HepG2 (cell line): Measurements from ENCODE around the gene RPTN. TPM values are rescaled to one million over a fixed set of nuclear protein-coding genes. Genes with fewer than 3 reads are reported as not detected.

ENCODE experiments used
- ATAC-seq: fragments of 200-7000 bp; cut with Tn5 transposase; 3 replicates; pipeline ENCODE4 v1.9.1; 2020; ENCODE audit warnings: mild to moderate bottlenecking, moderate library complexity
- BruUV-seq: library from RNA; stranded (reverse); fragments of 400-500 nt; replicated peaks from 2 replicates; lab custom pipeline; 2021; lab: Mats Ljungman, UMichigan
- CTCF ChIA-PET: fragments of 300-600 bp; formaldehyde crosslinking; extraction: SDS; loops from one replicate; lab custom pipeline; 2021; ENCODE audit warnings: low total read pairs, inconsistent platforms, low intra/inter-chr PET ratio; lab: Yijun Ruan, JAX
- POLR2A ChIA-PET: fragments of 350-600 bp; sonication (Branson Sonifier 250); formaldehyde crosslinking; loops from one replicate; lab custom pipeline; 2020; ENCODE audit warnings: antibody characterized with exemption, inconsistent platforms; lab: Yijun Ruan, JAX
- DNase-seq: peaks from one replicate; pipeline ENCODE4 v3.0.0-alpha.2; 2015; ENCODE audit warnings: low spot score
- FAIRE-seq: peaks from 3 replicates; lab custom pipeline; 2011; peaks lifted over from hg19 to GRCh38; lab: Jason Lieb, UNC
- H2AFZ ChIP-seq: one replicate; pipeline ENCODE4 v1.6.1; 2011; ENCODE audit warnings: low read length, inconsistent platforms
- H3K27ac ChIP-seq: fragments of 300-600 bp; 3 replicates; pipeline ENCODE4 v1.8.0; 2011; ENCODE audit warnings: mixed run types, mild to moderate bottlenecking, mixed read lengths, low read length, inconsistent platforms; ENCODE audit not compliant: insufficient read depth; ENCODE audit errors: extremely low read length
- H3K27me3 ChIP-seq, 2 experiments: fragments of 200-600 bp in 1 of 2; 2 replicates in 1 of 2; 3 replicates in 1 of 2; pipeline versions ENCODE4 v1.6.0 to v1.8.0; 2011; ENCODE audit warnings: low read length in 2 of 2, mild to moderate bottlenecking in 2 of 2, moderate library complexity in 2 of 2, inconsistent platforms in 1 of 2; ENCODE audit not compliant: insufficient read depth in 2 of 2, control insufficient read depth in 1 of 2
- H3K36me3 ChIP-seq, 2 experiments: fragments of 200-600 bp in 1 of 2; replicated peaks in 1 of 2; 2 replicates in 1 of 2; 3 replicates in 1 of 2; pipeline versions ENCODE4 v1.5.1 to v1.8.0; 2011; ENCODE audit warnings: low read length in 2 of 2, inconsistent platforms in 1 of 2; ENCODE audit not compliant: insufficient read depth in 2 of 2, control insufficient read depth in 1 of 2
- H3K4me1 ChIP-seq: 2 replicates; pipeline ENCODE4 v1.5.1; 2012; ENCODE audit warnings: low read length, inconsistent platforms; ENCODE audit not compliant: insufficient read depth
- H3K4me2 ChIP-seq: 2 replicates; pipeline ENCODE4 v1.6.0; 2011; ENCODE audit warnings: low read depth, low read length, inconsistent platforms
- H3K4me3 ChIP-seq, 3 experiments: fragments of 200-600 bp in 1 of 3; sonication (generic), shearing (Covaris generic) in 1 of 3; replicated peaks in 1 of 3; 2 replicates each; pipeline ENCODE4 v1.5.1; 2011 to 2016; ENCODE audit warnings: low read length in 3 of 3, inconsistent platforms in 2 of 3, low read depth in 2 of 3, mild to moderate bottlenecking in 2 of 3, control low read depth in 1 of 3, mixed read lengths in 1 of 3; ENCODE audit not compliant: insufficient read depth in 1 of 3
- H3K79me2 ChIP-seq: one replicate; pipeline ENCODE4 v1.6.1; 2011; ENCODE audit warnings: low read length, inconsistent platforms; ENCODE audit not compliant: insufficient read depth
- H3K9ac ChIP-seq: 2 replicates; pipeline ENCODE4 v1.6.0; 2011; ENCODE audit warnings: mild to moderate bottlenecking, low read depth, low read length, inconsistent platforms; ENCODE audit not compliant: insufficient read depth
- H3K9me3 ChIP-seq: 2 replicates; pipeline ENCODE4 v1.5.1; 2012; ENCODE audit warnings: mild to moderate bottlenecking, low read length
- H4K20me1 ChIP-seq: 2 replicates; pipeline ENCODE4 v1.6.0; 2011; ENCODE audit warnings: inconsistent platforms, mild to moderate bottlenecking, low read length, moderate library complexity; ENCODE audit not compliant: insufficient read depth
- GZF1 ChIP-seq: sonication (generic); formaldehyde crosslinking; IDR thresholded peaks from 2 replicates; pipeline ENCODE4 v1.5.1; 2020; ENCODE audit warnings: mild to moderate bottlenecking, missing genetic modification reagents
- HCFC1 ChIP-seq: fragments of 150-350 bp; IDR thresholded peaks from 2 replicates; pipeline ENCODE4 v1.6.1; 2014; ENCODE audit warnings: low read depth, low read length
- MTA1 ChIP-seq: sonication (generic); formaldehyde crosslinking; IDR thresholded peaks from 2 replicates; pipeline ENCODE4 v1.4.0; 2020; ENCODE audit warnings: missing genetic modification reagents, mild to moderate bottlenecking, borderline replicate concordance
- RFXAP ChIP-seq: sonication (generic); formaldehyde crosslinking; IDR thresholded peaks from 2 replicates; pipeline ENCODE4 v1.4.0; 2020; ENCODE audit warnings: missing genetic modification reagents, borderline replicate concordance
- ZNF263 ChIP-seq: sonication (generic); formaldehyde crosslinking; IDR thresholded peaks from 2 replicates; pipeline ENCODE4 v1.4.0; 2020; ENCODE audit warnings: missing genetic modification reagents
- ZNF333 ChIP-seq: sonication (generic); formaldehyde crosslinking; IDR thresholded peaks from 2 replicates; pipeline ENCODE4 v1.4.0; 2020; ENCODE audit warnings: mild to moderate bottlenecking, missing genetic modification reagents, borderline replicate concordance
- ZSCAN22 ChIP-seq: sonication (generic); formaldehyde crosslinking; IDR thresholded peaks from 2 replicates; pipeline ENCODE4 v1.4.0; 2020; ENCODE audit warnings: mild to moderate bottlenecking, missing genetic modification reagents
- WGBS: methylation state at CpG from one replicate; pipeline ENCODE4 v1.1.6; 2017; ENCODE audit warnings: low lambda C conversion rate; 5-methylcytosine and 5-hydroxymethylcytosine counted together
- in situ Hi-C: cut with HindIII; loops from 2 replicates; pipeline ENCODE4 v1.10.0; 2017; ENCODE audit warnings: low pct_unique_long_range_greater_than_20kb; ENCODE audit not compliant: extremely low pct_ligation_motif_present
- intact Hi-C: fragments of 100-400 bp; cut with micrococcal nuclease; formaldehyde crosslinking; loops from one replicate; pipeline ENCODE4 v1.10.0; 2022; ENCODE audit not compliant: unreplicated experiment
- polyA plus RNA-seq, 8 experiments: library from polyadenylated mRNA; depleted of rRNA in 3 of 8; stranded (reverse) in 7 of 8; unstranded in 1 of 8; fragments of >200 nt; fragmentation: Illumina TruSeq in 4 of 8; extraction: Trizol in 4 of 8; gene quantifications; 2 replicates each; pipeline versions ENCODE4 v1.2.1 to v1.2.3, GENCODE V29; 2011 to 2016; ENCODE audit warnings: low read depth in 4 of 8, missing spikeins in 1 of 8, mixed read lengths in 1 of 8; ENCODE audit not compliant: insufficient read depth in 1 of 8
- total RNA-seq, 5 experiments: library from RNA; depleted of rRNA; stranded (reverse); fragments of >200 nt; fragmentation: Illumina TruSeq; extraction: Trizol; gene quantifications; 2 replicates each; pipeline ENCODE4 v1.2.3, GENCODE V29; 2016; ENCODE audit warnings: low read depth in 1 of 5
- TF ChIP-seq, protein P1 (sequence below): sonication (generic); formaldehyde crosslinking; IDR thresholded peaks from 2 replicates; pipeline ENCODE4 v1.4.0; 2020; ENCODE audit warnings: mild to moderate bottlenecking, low read depth, missing genetic modification reagents
- TF ChIP-seq, protein P2 (sequence below): sonication (generic); formaldehyde crosslinking; IDR thresholded peaks from 2 replicates; pipeline ENCODE4 v1.4.0; 2020; ENCODE audit warnings: low read depth, missing genetic modification reagents
- TF ChIP-seq, protein P3 (sequence below): sonication (generic); formaldehyde crosslinking; IDR thresholded peaks from 2 replicates; pipeline ENCODE4 v1.4.0; 2020; ENCODE audit warnings: missing genetic modification reagents
- TF ChIP-seq, protein P4 (sequence below): sonication (generic); formaldehyde crosslinking; IDR thresholded peaks from 2 replicates; pipeline ENCODE4 v1.5.1; 2020; ENCODE audit warnings: mild to moderate bottlenecking, missing genetic modification reagents, moderate library complexity
- TF ChIP-seq, protein P5 (sequence below): sonication (generic); formaldehyde crosslinking; IDR thresholded peaks from 2 replicates; pipeline ENCODE4 v1.9.0; 2022; ENCODE audit warnings: missing genetic modification reagents, mild to moderate bottlenecking, borderline replicate concordance

The RPTN gene
- total and polyA plus RNA-seq, 2 of the 13 experiments (the other 11 are each of a cell fraction or from before 2014, with no cell fraction given), result not detected

DNA sequence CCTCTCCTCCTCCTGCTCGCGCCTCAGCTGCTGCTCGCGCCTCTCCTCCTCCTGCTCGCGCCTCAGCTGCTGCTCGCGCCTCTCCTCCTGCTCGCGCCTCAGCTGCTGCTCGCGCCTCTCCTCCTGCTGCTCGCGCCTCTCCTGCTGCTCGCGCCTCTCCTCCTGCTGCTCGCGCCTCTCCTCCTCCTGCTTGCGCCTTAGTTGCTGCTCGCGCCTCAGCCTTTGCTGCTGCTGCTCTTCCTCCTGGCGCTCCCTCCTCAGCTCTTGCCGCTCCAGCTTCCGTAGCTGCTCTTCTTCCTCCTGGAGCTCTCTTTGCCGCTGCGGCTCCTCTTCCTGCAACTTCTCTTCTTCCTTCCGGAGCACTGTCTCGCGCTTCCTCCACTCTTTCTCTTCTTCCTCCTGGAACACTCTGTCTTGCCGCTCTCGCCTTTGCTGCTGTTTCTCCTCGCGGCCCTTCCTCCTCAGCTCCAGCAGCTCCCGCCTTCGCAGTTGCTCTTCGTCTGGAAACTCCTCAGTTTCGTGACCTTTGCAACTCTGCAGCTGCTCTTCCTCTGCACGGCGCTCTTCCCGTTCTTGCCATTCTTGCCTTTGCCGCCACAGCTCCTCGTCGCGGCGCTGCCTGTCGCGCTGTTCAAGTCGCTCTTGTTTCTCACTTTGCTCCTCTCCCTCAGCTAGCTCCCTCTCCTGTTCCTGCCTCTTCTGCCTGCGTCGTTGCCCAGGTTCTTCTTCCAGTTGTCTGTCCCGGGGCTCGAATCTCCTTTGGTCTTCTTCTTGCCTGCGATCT, 46.7 kb downstream of the RPTN start (continued):
- TF ChIP-seq HCFC1 (no peak), GZF1 (no peak), ZSCAN22 (no peak)
- TF ChIP-seq, protein P1, sequence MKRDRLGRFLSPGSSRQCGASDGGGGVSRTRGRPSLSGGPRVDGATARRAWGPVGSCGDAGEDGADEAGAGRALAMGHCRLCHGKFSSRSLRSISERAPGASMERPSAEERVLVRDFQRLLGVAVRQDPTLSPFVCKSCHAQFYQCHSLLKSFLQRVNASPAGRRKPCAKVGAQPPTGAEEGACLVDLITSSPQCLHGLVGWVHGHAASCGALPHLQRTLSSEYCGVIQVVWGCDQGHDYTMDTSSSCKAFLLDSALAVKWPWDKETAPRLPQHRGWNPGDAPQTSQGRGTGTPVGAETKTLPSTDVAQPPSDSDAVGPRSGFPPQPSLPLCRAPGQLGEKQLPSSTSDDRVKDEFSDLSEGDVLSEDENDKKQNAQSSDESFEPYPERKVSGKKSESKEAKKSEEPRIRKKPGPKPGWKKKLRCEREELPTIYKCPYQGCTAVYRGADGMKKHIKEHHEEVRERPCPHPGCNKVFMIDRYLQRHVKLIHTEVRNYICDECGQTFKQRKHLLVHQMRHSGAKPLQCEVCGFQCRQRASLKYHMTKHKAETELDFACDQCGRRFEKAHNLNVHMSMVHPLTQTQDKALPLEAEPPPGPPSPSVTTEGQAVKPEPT (CRISPR knock-in tag), result no peak

DNA sequence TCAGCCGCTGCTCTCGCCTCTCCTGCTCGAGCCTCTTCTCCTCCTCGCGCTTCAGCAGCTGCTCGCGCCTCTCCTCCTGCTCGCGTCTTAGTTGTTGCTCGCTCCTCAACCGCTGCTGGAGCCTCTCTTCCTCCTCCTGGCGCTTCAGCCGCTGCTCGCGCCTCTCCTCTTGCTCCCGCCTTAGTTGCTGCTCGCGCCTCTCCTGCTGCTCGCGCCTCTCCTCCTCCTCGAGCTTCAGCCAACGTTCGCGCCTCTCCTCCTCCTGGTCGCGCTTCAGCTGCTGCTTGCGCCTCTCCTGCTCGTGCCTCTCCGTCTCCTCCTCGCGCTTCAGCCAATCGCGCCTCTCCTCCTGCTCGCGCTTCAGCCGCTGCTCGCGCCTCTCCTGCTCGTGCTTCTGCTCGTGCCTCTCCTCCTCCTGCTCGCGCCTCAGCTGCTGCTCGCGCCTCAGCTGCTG, 47.5 kb downstream of the RPTN start:
- FAIRE-seq, result no peak
- H3K9me3 ChIP-seq, result no peaks in the 10 kb centered on the region
- peak overlapping the region in 1 of 3 experiments; percentile 28; a peak in 1 of 6 replicates for H3K4me3 ChIP-seq
- no peak overlapping the region for H2AFZ ChIP-seq
- no peaks in the 10 kb centered on the region for H3K79me2 ChIP-seq
- no peaks in the 10 kb centered on the region for H3K4me1 ChIP-seq
- peak overlapping the region; percentile 47; the same call in 1 of the 2 replicates for H3K4me2 ChIP-seq
- TF ChIP-seq MTA1 (CRISPR knock-in tag), result no peak
- no peak for TF ChIP-seq RFXAP
- TF ChIP-seq, protein P2, sequence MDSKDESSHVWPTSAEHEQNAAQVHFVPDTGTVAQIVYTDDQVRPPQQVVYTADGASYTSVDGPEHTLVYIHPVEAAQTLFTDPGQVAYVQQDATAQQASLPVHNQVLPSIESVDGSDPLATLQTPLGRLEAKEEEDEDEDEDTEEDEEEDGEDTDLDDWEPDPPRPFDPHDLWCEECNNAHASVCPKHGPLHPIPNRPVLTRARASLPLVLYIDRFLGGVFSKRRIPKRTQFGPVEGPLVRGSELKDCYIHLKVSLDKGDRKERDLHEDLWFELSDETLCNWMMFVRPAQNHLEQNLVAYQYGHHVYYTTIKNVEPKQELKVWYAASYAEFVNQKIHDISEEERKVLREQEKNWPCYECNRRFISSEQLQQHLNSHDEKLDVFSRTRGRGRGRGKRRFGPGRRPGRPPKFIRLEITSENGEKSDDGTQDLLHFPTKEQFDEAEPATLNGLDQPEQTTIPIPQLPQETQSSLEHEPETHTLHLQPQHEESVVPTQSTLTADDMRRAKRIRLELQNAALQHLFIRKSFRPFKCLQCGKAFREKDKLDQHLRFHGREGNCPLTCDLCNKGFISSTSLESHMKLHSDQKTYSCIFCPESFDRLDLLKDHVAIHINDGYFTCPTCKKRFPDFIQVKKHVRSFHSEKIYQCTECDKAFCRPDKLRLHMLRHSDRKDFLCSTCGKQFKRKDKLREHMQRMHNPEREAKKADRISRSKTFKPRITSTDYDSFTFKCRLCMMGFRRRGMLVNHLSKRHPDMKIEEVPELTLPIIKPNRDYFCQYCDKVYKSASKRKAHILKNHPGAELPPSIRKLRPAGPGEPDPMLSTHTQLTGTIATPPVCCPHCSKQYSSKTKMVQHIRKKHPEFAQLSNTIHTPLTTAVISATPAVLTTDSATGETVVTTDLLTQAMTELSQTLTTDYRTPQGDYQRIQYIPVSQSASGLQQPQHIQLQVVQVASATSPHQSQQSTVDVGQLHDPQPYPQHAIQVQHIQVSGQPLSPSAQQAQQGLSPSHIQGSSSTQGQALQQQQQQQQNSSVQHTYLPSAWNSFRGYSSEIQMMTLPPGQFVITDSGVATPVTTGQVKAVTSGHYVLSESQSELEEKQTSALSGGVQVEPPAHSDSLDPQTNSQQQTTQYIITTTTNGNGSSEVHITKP (CRISPR knock-in tag), result no peak
- TF ChIP-seq, protein P3, sequence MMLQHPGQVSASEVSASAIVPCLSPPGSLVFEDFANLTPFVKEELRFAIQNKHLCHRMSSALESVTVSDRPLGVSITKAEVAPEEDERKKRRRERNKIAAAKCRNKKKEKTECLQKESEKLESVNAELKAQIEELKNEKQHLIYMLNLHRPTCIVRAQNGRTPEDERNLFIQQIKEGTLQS (CRISPR knock-in tag), result no peak
- TF ChIP-seq ZNF263 (CRISPR knock-in tag), result no peak
- TF ChIP-seq ZNF333 (CRISPR knock-in tag), result no peak
- TF ChIP-seq, protein P4, sequence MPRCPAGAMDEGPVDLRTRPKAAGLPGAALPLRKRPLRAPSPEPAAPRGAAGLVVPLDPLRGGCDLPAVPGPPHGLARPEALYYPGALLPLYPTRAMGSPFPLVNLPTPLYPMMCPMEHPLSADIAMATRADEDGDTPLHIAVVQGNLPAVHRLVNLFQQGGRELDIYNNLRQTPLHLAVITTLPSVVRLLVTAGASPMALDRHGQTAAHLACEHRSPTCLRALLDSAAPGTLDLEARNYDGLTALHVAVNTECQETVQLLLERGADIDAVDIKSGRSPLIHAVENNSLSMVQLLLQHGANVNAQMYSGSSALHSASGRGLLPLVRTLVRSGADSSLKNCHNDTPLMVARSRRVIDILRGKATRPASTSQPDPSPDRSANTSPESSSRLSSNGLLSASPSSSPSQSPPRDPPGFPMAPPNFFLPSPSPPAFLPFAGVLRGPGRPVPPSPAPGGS (CRISPR knock-in tag), result no peak
- TF ChIP-seq, protein P5, sequence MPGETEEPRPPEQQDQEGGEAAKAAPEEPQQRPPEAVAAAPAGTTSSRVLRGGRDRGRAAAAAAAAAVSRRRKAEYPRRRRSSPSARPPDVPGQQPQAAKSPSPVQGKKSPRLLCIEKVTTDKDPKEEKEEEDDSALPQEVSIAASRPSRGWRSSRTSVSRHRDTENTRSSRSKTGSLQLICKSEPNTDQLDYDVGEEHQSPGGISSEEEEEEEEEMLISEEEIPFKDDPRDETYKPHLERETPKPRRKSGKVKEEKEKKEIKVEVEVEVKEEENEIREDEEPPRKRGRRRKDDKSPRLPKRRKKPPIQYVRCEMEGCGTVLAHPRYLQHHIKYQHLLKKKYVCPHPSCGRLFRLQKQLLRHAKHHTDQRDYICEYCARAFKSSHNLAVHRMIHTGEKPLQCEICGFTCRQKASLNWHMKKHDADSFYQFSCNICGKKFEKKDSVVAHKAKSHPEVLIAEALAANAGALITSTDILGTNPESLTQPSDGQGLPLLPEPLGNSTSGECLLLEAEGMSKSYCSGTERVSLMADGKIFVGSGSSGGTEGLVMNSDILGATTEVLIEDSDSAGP (CRISPR knock-in tag), result no peak
- TF ChIP-seq, all 625 proteins: peak for 0
- Histone ChIP-seq H3K36me3 (no peaks in the 10 kb centered on the region), H3K9ac (no peak overlapping the region), H3K27me3 (peaks cover 5 to 55% of the 10 kb centered on the region in 2 experiments; a peak in 3 of 5 replicates), H4K20me1 (no peaks in the 10 kb centered on the region), H3K27ac (no peak overlapping the region)
- DNase-seq (no peak), ATAC-seq (no peak; the same call in 2 of the 3 replicates)
- WGBS, result 15% methylated on average over 43 of the region's 44 CpGs
- intact Hi-C loops, result no loop called here
- BruUV-seq, result no TSS peak
- POLR2A ChIA-PET, result no interaction called here
- in situ Hi-C loops, result no loop called here
- CTCF ChIA-PET, result no interaction called here
